Thyroid gland (tissue), 4 donors: Measurements from ENCODE around the gene IFT27. TPM values are rescaled to one million over a fixed set of nuclear protein-coding genes. Genes with fewer than 3 reads are reported as not detected.

Experiments
- DNase-seq, 2 donors: peaks; one replicate each; pipeline ENCODE4 v3.0.0-alpha.2; 2019
- H3K27ac ChIP-seq, 3 donors: fragments of 200-600 bp; sonication (generic); 1 replicate in 2 of 3; 2 replicates in 1 of 3; pipeline ENCODE4 v1.5.1; 2016 to 2019; ENCODE audit warnings: mild to moderate bottlenecking in 1 of 3, moderate library complexity in 1 of 3
- H3K27me3 ChIP-seq: fragments of 200-600 bp; sonication (generic); one replicate; pipeline ENCODE4 v1.5.1; 2019
- H3K36me3 ChIP-seq, 2 donors: fragments of 200-600 bp; sonication (generic); one replicate each; pipeline ENCODE4 v1.5.1; 2016 to 2019
- H3K4me1 ChIP-seq, 2 donors: fragments of 200-600 bp; sonication (generic); one replicate each; pipeline ENCODE4 v1.5.1; 2017 to 2019
- H3K4me3 ChIP-seq, 3 donors: fragments of 200-600 bp; sonication (generic); replicated peaks in 1 of 3; 1 replicate in 2 of 3; 2 replicates in 1 of 3; pipeline ENCODE4 v1.5.1; 2016; ENCODE audit warnings: mild to moderate bottlenecking in 1 of 3
- H3K9me3 ChIP-seq: fragments of 200-600 bp; sonication (generic); one replicate; pipeline ENCODE4 v1.5.1; 2017
- CTCF ChIP-seq, 6 experiments: fragments of 200-600 bp in 3 of 6; fragments of 450-650 bp in 3 of 6; sonication (generic) in 3 of 6; IDR thresholded peaks; one replicate each; pipeline ENCODE4 v1.5.1; 2016 to 2019; ENCODE audit warnings: antibody characterized with exemption in 6 of 6, mild to moderate bottlenecking in 2 of 6, inconsistent platforms in 1 of 6, moderate library complexity in 1 of 6
- POLR2A ChIP-seq, 2 donors: fragments of 450-650 bp; IDR thresholded peaks; one replicate each; pipeline ENCODE4 v1.6.1; 2017; ENCODE audit warnings: antibody characterized with exemption in 2 of 2, mild to moderate bottlenecking in 2 of 2, moderate library complexity in 1 of 2
- WGBS, 2 donors: methylation state at CpG; one replicate each; pipeline ENCODE4 v1.1.5; 2017; 5-methylcytosine and 5-hydroxymethylcytosine counted together
- intact Hi-C: fragments of 100-400 bp; cut with DNase I; formaldehyde crosslinking; loops from one replicate; pipeline ENCODE4 v1.15.1; 2023
- total RNA-seq, 4 donors: library from RNA; depleted of rRNA; stranded (reverse); fragments of >200 nt; gene quantifications; one replicate each; pipeline ENCODE4 v1.2.3, GENCODE V29; 2016

Gene IFT27
- total RNA-seq, 4 donors from 2014 or later, result 25.1 to 39.2 (median 36.3) TPM

- no peak overlapping the region for H3K27ac ChIP-seq
- 93 to 94% methylated on average over 15 to 16 of the region's 17 CpGs for WGBS, 2 donors
- no peak overlapping the region for H3K4me3 ChIP-seq
- no peaks in the 10 kb centered on the region for H3K27me3 ChIP-seq
- peaks cover 0 to 4% of the 10 kb centered on the region in 2 donors for H3K36me3 ChIP-seq
- no peak for DNase-seq
- intact Hi-C loops, result no loop called here
- peaks cover 5 to 27% of the 10 kb centered on the region in 2 donors for H3K4me1 ChIP-seq
- TF ChIP-seq POLR2A (IDR thresholded peaks at IDR 0.05), result no peak
- no peaks in the 10 kb centered on the region for H3K9me3 ChIP-seq
Measured at GRCh38 chr22:36765131-36765942, 10.6 kb downstream of the IFT27 start.

- 95 to 100% methylated on average over 2 to 6 of the region's 6 CpGs for WGBS, 2 donors
- H3K4me3 ChIP-seq, result no peak overlapping the region
- DNase-seq, result no peak
- intact Hi-C loops, result no loop called here
- TF ChIP-seq POLR2A (IDR thresholded peaks at IDR 0.05) (no peak), CTCF (IDR thresholded peaks at IDR 0.05) (no peak)
- no peaks in the 10 kb centered on the region for H3K9me3 ChIP-seq
- peaks cover 7 to 23% of the 10 kb centered on the region in 2 donors for H3K4me1 ChIP-seq
- H3K27me3 ChIP-seq, result no peaks in the 10 kb centered on the region
- peaks cover 0 to 4% of the 10 kb centered on the region in 2 donors for H3K36me3 ChIP-seq
- H3K27ac ChIP-seq, result no peak overlapping the region
Measured at GRCh38 chr22:36764641-36765040, 11.3 kb downstream of the IFT27 start.

- H3K9me3 ChIP-seq, result no peaks in the 10 kb centered on the region
- intact Hi-C loops, result no loop called here
- H3K4me3 ChIP-seq, result no peak overlapping the region
- no peaks in the 10 kb centered on the region for H3K27me3 ChIP-seq
- H3K36me3 ChIP-seq, result peaks cover 0 to 4% of the 10 kb centered on the region in 2 donors
- TF ChIP-seq CTCF (IDR thresholded peaks at IDR 0.05), result no peak
- no peak for TF ChIP-seq POLR2A (IDR thresholded peaks at IDR 0.05)
- H3K27ac ChIP-seq, result peak overlapping the region in 1 of 3 donors; percentile 83
- WGBS, 2 donors, result 94% methylated on average over 9 of the region's 9 CpGs
- peaks cover 13 to 24% of the 10 kb centered on the region in 2 donors for H3K4me1 ChIP-seq
- DNase-seq, result no peak
Measured at GRCh38 chr22:36764060-36764459, 11.9 kb downstream of the IFT27 start.

GRCh38 chr22:36763576-36763975 is 12.3 kb downstream of the IFT27 start:
- peaks cover 0 to 4% of the 10 kb centered on the region in 2 donors for H3K36me3 ChIP-seq
- peak overlapping the region in 2 of 3 donors; percentile 74 to 83 for H3K27ac ChIP-seq
- intact Hi-C loops, result no loop called here
- no peak for DNase-seq
- no peaks in the 10 kb centered on the region for H3K27me3 ChIP-seq
- TF ChIP-seq POLR2A (IDR thresholded peaks at IDR 0.05), result no peak
- TF ChIP-seq CTCF (IDR thresholded peaks at IDR 0.05), result no peak
- no peak overlapping the region for H3K4me3 ChIP-seq
- no peaks in the 10 kb centered on the region for H3K9me3 ChIP-seq
- WGBS, 2 donors, result 92 to 94% methylated on average over 7 to 8 of the region's 8 CpGs
- peaks cover 13 to 29% of the 10 kb centered on the region in 2 donors for H3K4me1 ChIP-seq

GRCh38 chr22:36762687-36763260 is 13.1 kb downstream of the IFT27 start:
- H3K9me3 ChIP-seq, result no peaks in the 10 kb centered on the region
- peak; percentile 96 for DNase-seq

More at GRCh38 chr22:36762687-36763260, 13.1 kb downstream of the IFT27 start:
- WGBS, 2 donors, result 50 to 52% methylated on average over 16 to 17 of the region's 17 CpGs
- Histone ChIP-seq H3K36me3 (peaks cover 0 to 4% of the 10 kb centered on the region in 2 donors), H3K4me1 (peaks cover 13 to 29% of the 10 kb centered on the region in 2 donors), H3K4me3 (no peak overlapping the region), H3K27ac (peak overlapping the region; percentile 67 to 83 (median 74)), H3K27me3 (no peaks in the 10 kb centered on the region)
- no peak for TF ChIP-seq CTCF (IDR thresholded peaks at IDR 0.05)
- no peak for TF ChIP-seq POLR2A (IDR thresholded peaks at IDR 0.05)
- intact Hi-C loops, result no loop called here
